Loucy (cell line): Measurements from ENCODE around the gene ZBTB16.

ENCODE experiments used
- H2AFZ ChIP-seq: fragments of 200-600 bp; sonication (generic); 2 replicates; pipeline ENCODE4 v1.6.0; 2016; ENCODE audit warnings: antibody characterized with exemption, mild to moderate bottlenecking, low read length, moderate library complexity
- H3F3A ChIP-seq: fragments of 200-600 bp; 2 replicates; pipeline ENCODE4 v1.6.0; 2016; ENCODE audit warnings: antibody characterized with exemption, low read depth, mild to moderate bottlenecking
- H3K27me3 ChIP-seq: fragments of 200-600 bp; sonication (generic); 2 replicates; pipeline ENCODE4 v1.6.1; 2014; ENCODE audit warnings: low read length, mild to moderate bottlenecking; ENCODE audit not compliant: insufficient read depth, poor library complexity, severe bottlenecking
- H3K36me3 ChIP-seq: fragments of 200-600 bp; sonication (generic); 2 replicates; pipeline ENCODE4 v1.6.1; 2016; ENCODE audit warnings: low read length; ENCODE audit not compliant: insufficient read depth
- H3K4me1 ChIP-seq: fragments of 200-600 bp; sonication (generic); 2 replicates; pipeline ENCODE4 v1.5.1; 2014; ENCODE audit warnings: low read length, mild to moderate bottlenecking; ENCODE audit not compliant: insufficient read depth, poor library complexity, severe bottlenecking
- H3K4me2 ChIP-seq: fragments of 200-600 bp; sonication (generic); 2 replicates; pipeline ENCODE4 v1.6.0; 2014; ENCODE audit warnings: antibody characterized with exemption, low read length, low read depth, mild to moderate bottlenecking; ENCODE audit not compliant: poor library complexity, severe bottlenecking
- H3K4me3 ChIP-seq: fragments of 200-600 bp; sonication (generic); 2 replicates; pipeline ENCODE4 v1.5.1; 2014; ENCODE audit warnings: low read length, mild to moderate bottlenecking, mixed read lengths; ENCODE audit not compliant: poor library complexity, severe bottlenecking
- H3K79me2 ChIP-seq: fragments of 200-600 bp; sonication (generic); 2 replicates; pipeline ENCODE4 v1.6.1; 2014; ENCODE audit warnings: low read length; ENCODE audit not compliant: insufficient read depth
- H3K9ac ChIP-seq: fragments of 200-600 bp; sonication (generic); 2 replicates; pipeline ENCODE4 v1.6.0; 2014; ENCODE audit warnings: mild to moderate bottlenecking, low read depth, low read length, moderate library complexity; ENCODE audit not compliant: poor library complexity, severe bottlenecking
- H3K9me2 ChIP-seq: fragments of 200-600 bp; sonication (generic); replicated peaks from 2 replicates; pipeline ENCODE4 v1.6.1; 2016; ENCODE audit warnings: low read depth, low read length, mixed read lengths
- H3K9me3 ChIP-seq: fragments of 200-600 bp; sonication (generic); 2 replicates; pipeline ENCODE4 v1.6.1; 2014; ENCODE audit warnings: mild to moderate bottlenecking, antibody characterized with exemption, low read length, low read depth; ENCODE audit not compliant: insufficient read depth
- H4K20me1 ChIP-seq: fragments of 200-600 bp; sonication (generic); 2 replicates; pipeline ENCODE4 v1.6.0; 2014; ENCODE audit warnings: antibody characterized with exemption, low read length, mild to moderate bottlenecking; ENCODE audit not compliant: insufficient read depth, poor library complexity, severe bottlenecking
- CTCF ChIP-seq: fragments of 200-600 bp; sonication (generic); conservative IDR thresholded peaks from 2 replicates; pipeline ENCODE4 v1.5.1; 2014; ENCODE audit warnings: mild to moderate bottlenecking, antibody characterized with exemption, low read length
- EZH2phosphoT487 ChIP-seq: fragments of 200-600 bp; IDR thresholded peaks from 2 replicates; pipeline ENCODE4 v1.6.1; 2018; ENCODE audit warnings: antibody characterized with exemption, mild to moderate bottlenecking, moderate library complexity, borderline replicate concordance

The ZBTB16 gene

GRCh38 chr11:114015117-114015516, 44.4 kb upstream of the ZBTB16 start:
- no peaks in the 10 kb centered on the region for H3K9me2 ChIP-seq
- no peak overlapping the region for H3K9ac ChIP-seq
- H3K27me3 ChIP-seq = no peaks in the 10 kb centered on the region
- no peaks in the 10 kb centered on the region for H3F3A ChIP-seq
- TF ChIP-seq EZH2phosphoT487 (no peak), CTCF (no peak)
- H3K36me3 ChIP-seq = no peaks in the 10 kb centered on the region
- H3K4me3 ChIP-seq = no peak overlapping the region
- H3K4me2 ChIP-seq = no peak overlapping the region
- H4K20me1 ChIP-seq = no peaks in the 10 kb centered on the region
- no peaks in the 10 kb centered on the region for H3K9me3 ChIP-seq
- H2AFZ ChIP-seq = no peak overlapping the region
- H3K4me1 ChIP-seq = no peaks in the 10 kb centered on the region
- H3K79me2 ChIP-seq = no peaks in the 10 kb centered on the region

- Histone ChIP-seq H3K36me3 (no peaks in the 10 kb centered on the region), H4K20me1 (no peaks in the 10 kb centered on the region), H3K9ac (no peak overlapping the region), H3K4me2 (no peak overlapping the region), H3K4me1 (no peaks in the 10 kb centered on the region), H3K4me3 (no peak overlapping the region), H3K79me2 (no peaks in the 10 kb centered on the region), H3K27me3 (no peaks in the 10 kb centered on the region), H3F3A (no peaks in the 10 kb centered on the region), H3K9me2 (no peaks in the 10 kb centered on the region), H2AFZ (no peak overlapping the region), H3K9me3 (no peaks in the 10 kb centered on the region)
- TF ChIP-seq CTCF (no peak), EZH2phosphoT487 (no peak)
Measured at GRCh38 chr11:114016986-114017385, 42.5 kb upstream of the ZBTB16 start.

GRCh38 chr11:114017723-114018122, 41.8 kb upstream of the ZBTB16 start:
- Histone ChIP-seq H3K27me3 (no peaks in the 10 kb centered on the region), H3K4me3 (no peak overlapping the region), H2AFZ (no peak overlapping the region), H3K9me2 (no peaks in the 10 kb centered on the region), H4K20me1 (no peaks in the 10 kb centered on the region), H3K4me1 (no peaks in the 10 kb centered on the region), H3K4me2 (no peak overlapping the region), H3K36me3 (no peaks in the 10 kb centered on the region), H3K9me3 (no peaks in the 10 kb centered on the region), H3F3A (no peaks in the 10 kb centered on the region), H3K9ac (no peak overlapping the region), H3K79me2 (no peaks in the 10 kb centered on the region)
- no peak for TF ChIP-seq CTCF
- no peak for TF ChIP-seq EZH2phosphoT487
